ENCODE data around the gene TMC3. TPM values are rescaled to one million over a fixed set of nuclear protein-coding genes. Genes with fewer than 3 reads are reported as not detected.

TMC3 gene
- polyA plus RNA-seq, 2 of the 4 experiments (the other 2 are of a cell fraction) = not detected

DNA sequence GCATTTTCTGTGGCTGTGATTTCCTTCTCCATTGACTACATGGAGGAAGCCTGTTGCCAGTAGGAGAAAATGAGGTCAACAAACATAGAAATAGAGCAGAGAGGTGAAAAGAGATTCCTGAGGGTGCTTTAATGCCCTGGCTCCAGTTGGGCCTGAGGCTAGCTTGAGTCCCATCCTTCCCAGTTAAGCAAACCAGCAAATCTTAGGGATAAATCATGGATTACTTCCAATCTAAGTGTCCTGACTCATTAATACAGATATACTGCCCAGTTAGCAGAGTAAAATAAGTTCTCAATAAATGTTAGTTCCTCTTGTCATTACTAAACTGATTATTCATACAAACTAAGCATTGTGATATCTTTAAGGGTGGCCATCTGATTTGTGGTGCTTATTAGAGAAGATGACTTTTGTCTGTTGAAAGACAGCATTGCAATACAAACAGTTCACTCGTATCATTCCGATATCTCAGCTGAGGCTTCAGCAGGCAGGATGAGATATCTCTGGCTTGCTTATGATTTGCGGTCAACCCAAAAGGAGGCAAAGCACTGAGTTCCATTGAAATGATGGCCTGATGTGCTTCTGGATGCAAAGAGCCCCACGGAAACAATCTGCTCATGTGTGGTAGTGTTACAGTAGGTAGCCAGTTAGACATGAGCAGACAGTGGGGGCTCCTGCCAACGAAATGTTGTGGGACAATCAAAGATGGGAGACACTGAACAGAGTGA lies 43.5 kb downstream of the TMC3 start:
- no peak for FAIRE-seq
- TF ChIP-seq RFX5 (IDR thresholded peaks at IDR 0.05) (no peak), CBX2 (IDR thresholded peaks at IDR 0.05; ENCODE audit: borderline replicate concordance, low read depth) (no peak), CEBPB (IDR thresholded peaks at IDR 0.05) (no peak), FOSL2 (IDR thresholded peaks at IDR 0.05) (no peak), FOSL2 (CRISPR knock-in tag; IDR thresholded peaks at IDR 0.05) (no peak), HOXA7 (CRISPR knock-in tag; IDR thresholded peaks at IDR 0.05) (no peak), ZNF302 (CRISPR knock-in tag; IDR thresholded peaks at IDR 0.05) (no peak), CTCF (IDR thresholded peaks at IDR 0.05) (no peak), MYC (IDR thresholded peaks at IDR 0.05; ENCODE audit: borderline replicate concordance, low read length) (no peak), MAZ (IDR thresholded peaks at IDR 0.05; ENCODE audit: borderline replicate concordance, low read depth, low read length) (no peak), PHF8 (IDR thresholded peaks at IDR 0.05; ENCODE audit: borderline replicate concordance, low read depth) (no peak), ZC3H11A (IDR thresholded peaks at IDR 0.05) (no peak), HOXB5 (CRISPR knock-in tag; IDR thresholded peaks at IDR 0.05) (no peak), ZFP36 (IDR thresholded peaks at IDR 0.05; ENCODE audit: borderline replicate concordance, partially characterized antibody) (no peak), MAFK (IDR thresholded peaks at IDR 0.05; ENCODE audit: partially characterized antibody) (no peak), POLR2A (IDR thresholded peaks at IDR 0.05; ENCODE audit: low read length) (no peak), ZSCAN20 (CRISPR knock-in tag; IDR thresholded peaks at IDR 0.05) (no peak)
- Histone ChIP-seq H3K27ac (no peak overlapping the region), H3K4me3 (no peak overlapping the region), H3K4me2 (no peak overlapping the region), H3K4me1 (no peaks in the 10 kb centered on the region), H3K9me3 (no peaks in the 10 kb centered on the region)
- no peak for DNase-seq (ENCODE audit: low read depth in 1 of 2, low spot score in 1 of 2)
- 61% methylated on average over 5 of the region's 5 CpGs for WGBS (ENCODE audit: missing lambda C conversion rate)
- ChIA-PET CTCF (interaction anchor here (1.0 kb wide), 1 partner anchor 9 kb away, joined by 3 read pairs; no protein-coding TSS in a partner anchor), POLR2A (no interaction called here)
- no peak for ATAC-seq

- Histone ChIP-seq H3K27ac (no peak overlapping the region), H3K4me2 (no peak overlapping the region), H3K4me1 (peaks cover 4% of the 10 kb centered on the region; the same call in 1 of the 3 replicates), H3K9me3 (no peaks in the 10 kb centered on the region), H3K4me3 (no peak overlapping the region)
- DNase-seq (ENCODE audit: low read depth in 1 of 2, low spot score in 1 of 2) (no peak), FAIRE-seq (no peak), ATAC-seq (no peak)
- CTCF ChIA-PET = interaction anchor here (1.0 kb wide), 1 partner anchor 10 kb away, joined by 3 read pairs; no protein-coding TSS in a partner anchor
- 83% methylated on average over 2 of the region's 2 CpGs for WGBS (ENCODE audit: missing lambda C conversion rate)
- no peak for TF ChIP-seq SREBF2 (IDR thresholded peaks at IDR 0.05)
- TF ChIP-seq JUNB (IDR thresholded peaks at IDR 0.05) = no peak
- TF ChIP-seq POLR2A (IDR thresholded peaks at IDR 0.05; ENCODE audit: low read length) = no peak
- no peak for TF ChIP-seq CBX2 (IDR thresholded peaks at IDR 0.05; ENCODE audit: borderline replicate concordance, low read depth)
- no peak for TF ChIP-seq NFE2L2 (conservative IDR thresholded peaks at IDR 0.05; ENCODE audit: low read length)
- no peak for TF ChIP-seq RARB (CRISPR knock-in tag; IDR thresholded peaks at IDR 0.05)
- TF ChIP-seq, protein P1, sequence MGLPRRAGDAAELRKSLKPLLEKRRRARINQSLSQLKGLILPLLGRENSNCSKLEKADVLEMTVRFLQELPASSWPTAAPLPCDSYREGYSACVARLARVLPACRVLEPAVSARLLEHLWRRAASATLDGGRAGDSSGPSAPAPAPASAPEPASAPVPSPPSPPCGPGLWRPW (IDR thresholded peaks at IDR 0.05) = no peak
- TF ChIP-seq FOSL2 (IDR thresholded peaks at IDR 0.05) = no peak
- TF ChIP-seq FOSL2 (CRISPR knock-in tag; IDR thresholded peaks at IDR 0.05) = no peak
- TF ChIP-seq PHF8 (IDR thresholded peaks at IDR 0.05; ENCODE audit: borderline replicate concordance, low read depth) = no peak
- no peak for TF ChIP-seq ZFP36 (IDR thresholded peaks at IDR 0.05; ENCODE audit: borderline replicate concordance, partially characterized antibody)
- no peak for TF ChIP-seq NR3C1 (IDR thresholded peaks at IDR 0.05)
- TF ChIP-seq SMC3 (IDR thresholded peaks at IDR 0.05) = no peak
- POLR2A ChIA-PET = no interaction called here
These were observed 44.6 kb downstream of the TMC3 start for GRCh38 chr15:81329446-81329845.
